ENCODE measurements around the gene ZNG1B.
"Not testable (repeated sequence)": the region's sequence is repeated elsewhere in the genome, so short reads cannot be mapped to it uniquely, and the experiment has no call there.

The ZNG1B gene

GRCh38 chr2:113437508-113438465 is at the start of gene ZNG1B:
Gene ZNG1B, plus strand, starts transcription at chr2:113437691. Its CDS starts 178 bp downstream, at chr2:113437869.
- POLR2A ChIA-PET; CTCF ChIA-PET; DNase-seq (ENCODE audit: low read depth, low spot score): not testable (repeated sequence)
- H3K4me3 ChIP-seq (ENCODE audit: low read depth, low read length), result peak within 1 kb of the TSS; percentile 55

GRCh38 chr2:113390124-113390849 is 47.2 kb upstream of the ZNG1B start:
- peak; percentile 28 for DNase-seq (ENCODE audit: low read depth, low spot score)
- peak; percentile 80 for TF ChIP-seq CTCF (IDR thresholded peaks at IDR 0.05; ENCODE audit: insufficient read depth, low read length, missing control alignments)
- ChIA-PET CTCF (interaction anchor here (0.6 to 3.8 kb wide), 61 partner anchors 9 to 773 kb away, joined by 3 to 364 read pairs (median 5); partner anchors contain the start of gene IL36G), POLR2A (no interaction called here)
- no peak overlapping the region for H3K4me3 ChIP-seq (ENCODE audit: low read depth, low read length)

GRCh38 chr2:113391073-113391472 is 46.4 kb upstream of the ZNG1B start:
- ChIA-PET CTCF (interaction anchor here (0.6 to 3.8 kb wide), 45 partner anchors 8 to 774 kb away, joined by 3 to 364 read pairs (median 7); partner anchors contain the start of gene IL36G), POLR2A (no interaction called here)
- DNase-seq (ENCODE audit: low read depth, low spot score), result no peak
- TF ChIP-seq CTCF (IDR thresholded peaks at IDR 0.05; ENCODE audit: insufficient read depth, low read length, missing control alignments), result no peak
- H3K4me3 ChIP-seq (ENCODE audit: low read depth, low read length), result no peak overlapping the region

- DNase-seq (ENCODE audit: low read depth, low spot score), result no peak
- ChIA-PET POLR2A (no interaction called here), CTCF (no interaction called here)
- H3K4me3 ChIP-seq (ENCODE audit: low read depth, low read length), result no peak overlapping the region
- TF ChIP-seq CTCF (IDR thresholded peaks at IDR 0.05; ENCODE audit: insufficient read depth, low read length, missing control alignments), result no peak
These were observed 31.4 kb upstream of the ZNG1B start for GRCh38 chr2:113406114-113406513.

- DNase-seq (ENCODE audit: low read depth, low spot score), result no peak
- H3K4me3 ChIP-seq (ENCODE audit: low read depth, low read length), result no peak overlapping the region
- CTCF ChIA-PET, result interaction anchor here (0.9 to 1.9 kb wide), 2 partner anchors 17 to 19 kb away, joined by 3 to 7 read pairs; no protein-coding TSS in a partner anchor
- TF ChIP-seq CTCF (IDR thresholded peaks at IDR 0.05; ENCODE audit: insufficient read depth, low read length, missing control alignments), result no peak
- POLR2A ChIA-PET, result no interaction called here
These were observed 29.9 kb upstream of the ZNG1B start for GRCh38 chr2:113407446-113408099.

GRCh38 chr2:113411725-113412352 is 25.7 kb upstream of the ZNG1B start:
- CTCF ChIA-PET; DNase-seq (ENCODE audit: low read depth, low spot score); H3K4me3 ChIP-seq (ENCODE audit: low read depth, low read length); POLR2A ChIA-PET: not testable (repeated sequence)

- DNase-seq (ENCODE audit: low read depth, low spot score); CTCF ChIA-PET; H3K4me3 ChIP-seq (ENCODE audit: low read depth, low read length); POLR2A ChIA-PET: not testable (repeated sequence)
These were observed 24.7 kb upstream of the ZNG1B start for GRCh38 chr2:113412774-113413173.

- POLR2A ChIA-PET; H3K4me3 ChIP-seq (ENCODE audit: low read depth, low read length); DNase-seq (ENCODE audit: low read depth, low spot score); CTCF ChIA-PET: not testable (repeated sequence)
These were observed 5.7 kb upstream of the ZNG1B start for GRCh38 chr2:113431773-113432172.

GRCh38 chr2:113433468-113433867 is 4.0 kb upstream of the ZNG1B start:
- POLR2A ChIA-PET; CTCF ChIA-PET; DNase-seq (ENCODE audit: low read depth, low spot score); H3K4me3 ChIP-seq (ENCODE audit: low read depth, low read length): not testable (repeated sequence)

GRCh38 chr2:113465770-113466169 is 28.3 kb downstream of the ZNG1B start:
- CTCF ChIA-PET; POLR2A ChIA-PET; H3K4me3 ChIP-seq (ENCODE audit: low read depth, low read length); DNase-seq (ENCODE audit: low read depth, low spot score): not testable (repeated sequence)
